Right ventricle myocardium inferior (tissue), 1 donor: ENCODE measurements around the gene IVL. TPM values are rescaled to one million over a fixed set of nuclear protein-coding genes. Genes with fewer than 3 reads are reported as not detected.

Experiments
- ATAC-seq: fragments of 200-7000 bp; cut with Tn5 transposase; one replicate; pipeline ENCODE4 v1.9.1; 2020; ENCODE audit warnings: mild to moderate bottlenecking, moderate library complexity
- DNase-seq: peaks from one replicate; pipeline ENCODE4 v3.0.0; 2021; ENCODE audit errors: missing footprints
- intact Hi-C: fragments of 100-400 bp; cut with DNase I; formaldehyde crosslinking; loops from one replicate; pipeline ENCODE4 v1.11.0; 2022
- long read RNA-seq: library from polyadenylated mRNA; unstranded; transcript quantifications from one replicate; pipeline ENCODE4 v2.0.0, GENCODE V29; 2021
- total RNA-seq: library from RNA; stranded (reverse); fragmentation: NEBNext Ultra II Directional; extraction: Animal tissue kit (Norgen Biotek cat#: 25700); gene quantifications from one replicate; pipeline ENCODE4 v1.2.1, GENCODE V29; 2021
- donor health status: DM: no; HTN: yes; CAD: no; lungs with severe emphysema.

The IVL gene
- not detected for total RNA-seq
- long read RNA-seq, result 0 reads

DNA sequence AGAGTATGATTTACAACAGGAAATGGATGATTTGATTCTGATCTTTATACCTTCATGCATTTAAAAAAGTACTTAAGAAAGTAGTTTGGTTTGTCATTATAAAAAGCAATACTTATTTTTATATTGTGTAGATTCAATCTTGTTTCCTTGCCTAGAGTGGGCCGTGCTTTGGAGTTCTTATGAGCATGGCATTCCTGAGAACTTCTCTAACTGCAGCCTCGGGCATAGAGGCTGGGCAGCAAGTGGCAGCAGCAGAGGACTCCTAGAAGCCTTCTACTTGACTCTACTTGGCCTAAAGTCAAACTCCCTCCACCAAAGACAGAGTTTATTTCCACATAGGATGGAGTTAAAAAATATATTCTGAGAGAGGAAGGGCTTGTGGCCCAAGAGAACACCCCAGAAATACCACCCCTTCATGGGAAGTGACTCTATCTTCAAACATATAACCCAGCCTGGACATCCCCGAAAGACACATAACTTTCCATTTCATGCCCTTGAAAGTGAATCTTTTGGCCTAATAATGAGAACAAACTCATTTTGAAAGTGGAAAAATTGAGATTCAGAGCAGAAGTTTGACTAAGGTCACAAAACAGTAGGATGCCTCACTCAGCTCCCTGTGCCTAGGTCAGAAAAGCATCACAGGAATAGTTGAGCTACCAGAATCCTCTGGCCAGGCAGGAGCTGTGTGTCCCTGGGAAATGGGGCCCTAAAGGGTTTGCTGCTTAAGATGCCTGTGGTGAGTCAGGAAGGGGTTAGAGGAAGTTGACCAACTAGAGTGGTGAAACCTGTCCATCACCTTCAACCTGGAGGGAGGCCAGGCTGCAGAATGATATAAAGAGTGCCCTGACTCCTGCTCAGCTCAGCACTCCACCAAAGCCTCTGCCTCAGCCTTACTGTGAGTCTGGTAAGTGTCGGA lies at the start of gene IVL:
Gene IVL (plus strand): TSS at position 861 of the 916 bp plus-strand sequence. CDS start 1,252 bp downstream, outside the sequence.
- intact Hi-C loops, result no loop called here

DNA sequence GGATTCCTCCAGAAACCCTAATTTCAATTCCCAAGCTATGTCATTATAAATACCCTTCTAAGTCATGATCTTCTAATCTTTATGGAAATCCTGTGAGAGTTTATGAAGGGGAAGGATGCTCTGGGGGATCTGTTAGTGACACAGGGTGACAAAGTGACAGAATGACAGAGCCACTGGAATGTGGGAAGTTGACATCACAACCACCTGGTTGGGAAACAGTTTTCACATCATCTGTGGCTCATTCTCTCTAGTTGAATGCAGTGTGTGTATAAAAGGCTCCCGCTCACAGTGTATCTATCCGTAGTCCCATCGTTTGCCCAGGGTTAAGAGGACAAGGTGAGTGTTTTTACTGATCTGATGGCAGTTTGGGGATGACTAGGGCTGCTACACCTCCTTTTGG lies 48.6 kb upstream of the IVL start, which contains the start of gene LCE7A:
Gene LCE7A (plus strand): TSS at position 301 of the 400 bp plus-strand sequence. CDS start 702 bp downstream, outside the sequence.
- intact Hi-C loops, result no loop called here
- DNase-seq, result no peak
- ATAC-seq, result no peak

More for the DNA sequence above, at the start of gene IVL:
- ATAC-seq (no peak), DNase-seq (no peak)

- DNase-seq (no peak), ATAC-seq (no peak)
- intact Hi-C loops, result no loop called here
Observed at GRCh38 chr1:152860129-152860528, 48.2 kb upstream of the IVL start.

GRCh38 chr1:152861374-152861773 lies 47.0 kb upstream of the IVL start:
- no peak for ATAC-seq
- intact Hi-C loops, result no loop called here

DNA sequence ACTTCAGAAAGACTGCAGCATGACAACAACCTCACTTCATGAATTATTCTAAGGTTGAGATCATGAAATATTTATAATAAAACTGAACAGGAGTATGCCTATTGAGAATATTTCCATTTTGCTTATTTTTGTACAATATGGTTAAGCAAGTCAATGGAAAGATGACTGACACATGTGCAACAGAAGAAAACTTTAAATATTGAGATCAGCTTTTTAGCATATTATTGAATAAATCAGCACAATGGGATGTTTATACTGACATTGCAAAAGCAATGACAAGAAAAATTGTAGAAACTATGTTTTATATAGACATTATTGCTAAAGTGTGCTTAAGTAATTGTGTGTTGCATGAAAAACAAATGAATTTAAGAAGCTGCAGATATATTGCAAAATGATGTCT lies 43.9 kb upstream of the IVL start:
- no peak for DNase-seq
- ATAC-seq, result no peak
- intact Hi-C loops, result no loop called here

More at GRCh38 chr1:152861374-152861773, 47.0 kb upstream of the IVL start:
- DNase-seq, result no peak

GRCh38 chr1:152866321-152866720 lies 42.0 kb upstream of the IVL start:
- no peak for ATAC-seq
- intact Hi-C loops, result no loop called here
- DNase-seq, result no peak

- ATAC-seq (peak; percentile 34), DNase-seq (no peak)
- intact Hi-C loops, result no loop called here
Observed at GRCh38 chr1:152869808-152870419, 38.4 kb upstream of the IVL start.

- intact Hi-C loops, result no loop called here
- DNase-seq (no peak), ATAC-seq (no peak)
Observed at GRCh38 chr1:152870831-152871730, 37.3 kb upstream of the IVL start.

- no peak for DNase-seq
- intact Hi-C loops, result no loop called here
- no peak for ATAC-seq
Observed at GRCh38 chr1:152871731-152872126, 36.6 kb upstream of the IVL start.

DNA sequence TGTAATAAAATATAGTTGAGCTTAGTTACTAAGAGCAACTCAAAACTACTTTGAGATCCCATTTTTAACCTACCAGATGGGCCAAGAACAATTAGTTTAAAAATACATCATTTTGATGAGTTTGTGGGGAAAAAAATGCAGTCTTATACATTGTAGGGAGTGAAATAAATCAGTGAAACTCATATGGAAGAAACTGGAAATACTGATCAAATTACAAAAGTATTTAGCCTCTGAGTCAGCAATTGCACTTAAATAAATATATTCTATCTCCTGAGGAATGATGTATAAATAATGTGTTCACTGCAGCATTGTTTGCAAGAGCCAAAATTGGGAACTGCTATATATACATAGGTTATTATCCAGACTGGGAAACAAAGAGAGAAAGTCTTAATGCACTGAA lies 34.9 kb upstream of the IVL start:
- ATAC-seq (no peak), DNase-seq (no peak)
- intact Hi-C loops, result no loop called here

GRCh38 chr1:152876827-152877226 lies 31.5 kb upstream of the IVL start:
- intact Hi-C loops, result no loop called here
- no peak for ATAC-seq

GRCh38 chr1:152878042-152878441 lies 30.3 kb upstream of the IVL start, which contains the start of gene SMCP:
Gene SMCP (plus strand): TSS chr1:152878322. CDS start chr1:152884423, 6,101 bp downstream.
- DNase-seq, result no peak
- no peak for ATAC-seq
- intact Hi-C loops, result no loop called here

More at GRCh38 chr1:152876827-152877226, 31.5 kb upstream of the IVL start:
- no peak for DNase-seq

DNA sequence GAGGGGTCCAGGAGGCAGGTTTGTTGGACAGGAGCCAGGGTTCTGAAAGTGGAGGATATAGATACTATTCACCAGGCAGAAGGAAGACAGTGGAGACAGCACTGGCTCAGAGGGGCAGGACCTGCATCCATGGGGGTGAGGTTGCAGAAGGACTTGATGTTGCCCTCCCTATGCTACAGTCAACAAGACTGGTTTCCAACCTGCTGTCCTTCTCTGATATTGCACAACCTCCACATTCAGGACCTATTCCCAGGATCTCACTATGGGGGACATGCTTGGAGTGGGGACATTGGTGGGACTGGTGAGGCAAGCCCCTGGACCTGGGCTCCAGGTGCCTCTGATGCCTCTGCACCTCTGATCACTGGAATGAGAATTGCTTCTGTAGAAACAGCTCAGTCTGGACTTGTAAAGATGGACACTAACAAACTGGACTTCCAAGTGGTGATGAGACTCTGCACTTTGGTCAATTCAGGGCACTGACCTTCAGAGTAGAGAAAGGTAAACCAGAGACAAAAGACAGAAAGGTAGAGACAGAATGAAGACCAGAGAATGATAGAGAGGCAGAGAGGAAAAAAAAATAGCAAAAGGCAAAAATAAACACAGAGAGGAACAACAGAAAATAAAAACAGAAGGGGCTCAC lies 28.7 kb upstream of the IVL start:
- ATAC-seq (no peak), DNase-seq (no peak)
- intact Hi-C loops, result no loop called here

DNA sequence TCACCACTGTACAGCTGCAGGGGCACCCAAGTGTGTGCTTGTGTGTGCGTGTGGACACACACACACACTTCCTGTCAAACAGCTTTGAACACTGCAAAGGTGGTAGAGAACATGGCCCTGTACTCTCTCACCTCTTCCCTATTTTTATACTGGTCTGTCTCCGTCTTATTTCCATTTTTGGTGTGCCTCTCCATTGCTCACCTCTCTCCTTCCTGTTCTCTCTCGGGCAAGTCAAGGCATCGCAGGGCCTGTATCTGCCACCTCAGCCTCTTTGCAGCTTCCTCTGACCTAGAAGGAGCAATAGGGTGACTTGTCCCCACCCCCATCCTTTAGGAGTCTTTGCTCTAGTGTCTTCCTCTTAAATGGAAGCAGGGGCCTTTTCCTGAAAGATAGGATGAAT lies 28.0 kb upstream of the IVL start:
- ATAC-seq, result no peak
- DNase-seq, result no peak
- intact Hi-C loops, result no loop called here

DNA sequence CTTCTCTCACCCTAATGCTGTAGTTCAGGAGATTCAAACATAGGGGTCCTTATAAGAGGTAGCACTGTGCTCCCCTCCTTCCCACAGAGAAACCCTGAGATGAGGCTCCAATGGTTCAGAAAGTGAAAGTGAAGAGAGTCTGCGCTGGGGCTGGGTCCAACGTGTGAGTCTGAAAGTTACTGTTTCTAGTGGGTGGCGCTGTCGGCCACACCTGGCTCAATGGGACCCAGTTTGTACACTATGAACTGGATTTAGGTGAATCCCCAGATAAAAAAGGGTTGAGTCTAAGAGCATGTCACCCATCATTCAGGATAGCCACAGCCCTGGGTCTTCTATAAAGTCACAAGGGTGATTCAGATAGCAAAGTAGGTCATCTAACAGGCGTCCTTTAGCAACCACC lies 27.4 kb upstream of the IVL start:
- ATAC-seq (no peak), DNase-seq (no peak)
- intact Hi-C loops, result no loop called here

GRCh38 chr1:152884085-152884484 lies 24.3 kb upstream of the IVL start:
- DNase-seq (no peak), ATAC-seq (no peak)
- intact Hi-C loops, result no loop called here

GRCh38 chr1:152884506-152884905 lies 23.8 kb upstream of the IVL start:
- no peak for DNase-seq
- ATAC-seq, result no peak
- intact Hi-C loops, result no loop called here

- DNase-seq, result no peak
- no peak for ATAC-seq
- intact Hi-C loops, result no loop called here
Observed at GRCh38 chr1:152884966-152885624, 23.3 kb upstream of the IVL start.
